ENCODE results near the gene AGMAT. TPM values are rescaled to one million over a fixed set of nuclear protein-coding genes. Genes with fewer than 3 reads are reported as not detected.
A peak's percentile ranks its signal among the peaks of the same experiment; 100 is the strongest.

The AGMAT gene
- total and polyA plus RNA-seq, 2 experiments from 2014 or later: 0.75 to 2.2 TPM

DNA sequence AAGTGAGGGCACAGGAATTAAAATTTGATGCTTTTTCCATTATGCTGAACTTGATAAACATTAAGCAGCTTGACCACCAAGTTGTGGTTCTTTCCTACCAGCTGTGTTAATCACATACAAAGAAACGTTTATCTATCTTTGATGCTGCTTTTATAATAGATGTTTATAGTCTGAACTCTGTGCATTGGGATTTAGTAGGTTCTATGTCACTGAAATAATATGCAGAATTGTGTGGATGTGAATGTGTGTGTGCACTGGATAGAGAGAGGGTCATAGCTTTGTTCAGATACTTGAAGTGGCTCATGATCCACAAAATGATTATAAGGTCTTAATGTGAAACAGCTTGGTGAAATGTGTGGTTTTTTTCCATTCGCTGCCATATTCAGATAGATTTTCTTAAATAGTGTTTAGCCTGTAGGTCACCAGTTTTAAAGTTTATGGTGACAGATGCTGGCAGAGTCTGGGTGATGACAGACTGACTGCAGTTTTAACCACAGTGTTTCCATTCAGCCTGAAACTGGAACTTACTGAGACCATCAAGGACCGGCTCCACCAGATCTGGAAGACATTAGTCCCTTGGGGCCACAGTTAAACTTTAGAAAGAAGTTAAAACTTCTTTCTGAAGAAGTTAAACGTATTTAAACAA lies 42.6 kb upstream of the AGMAT start:
- 9 to 10% methylated on average over 4 of the region's 4 CpGs for WGBS, 2 experiments (ENCODE audit: low coverage in 1 of 2, low lambda C conversion rate in 2 of 2, missing lambda C conversion rate in 2 of 2)
- Histone ChIP-seq H3K27ac (peak overlapping the region; percentile 42; the same call in 1 of the 2 replicates), H3K4me1 (ENCODE audit: insufficient read depth) (peaks cover 13% of the 10 kb centered on the region), H3K79me2 (ENCODE audit: insufficient read depth) (peaks cover 99% of the 10 kb centered on the region), H3K36me3 (ENCODE audit: low read depth) (peaks cover 26% of the 10 kb centered on the region), H4K20me1 (ENCODE audit: insufficient read depth) (no peaks in the 10 kb centered on the region), H2AFZ (no peak overlapping the region), H3K9ac (no peak overlapping the region), H3K4me2 (ENCODE audit: unreplicated experiment) (peak overlapping the region; percentile 12), H3K9me2 (ENCODE audit: insufficient read depth) (no peaks in the 10 kb centered on the region), H3K4me3 (no peak overlapping the region), H3K27me3 (replicated peaks; ENCODE audit: insufficient read depth) (no peaks in the 10 kb centered on the region), H3K9me3 (ENCODE audit: low read depth) (no peaks in the 10 kb centered on the region), H3F3A (ENCODE audit: insufficient read depth) (peaks cover 17% of the 10 kb centered on the region; the same call in 1 of the 2 replicates)
- TF ChIP-seq EZH2phosphoT487 (IDR thresholded peaks at IDR 0.05; ENCODE audit: insufficient read depth, low read depth) (no peak), EZH2 (IDR thresholded peaks at IDR 0.05; ENCODE audit: insufficient read depth, poor library complexity, severe bottlenecking) (no peak)
- in situ Hi-C loops (cut with MboI): no loop called here
- peak; percentile 42 for DNase-seq

DNA sequence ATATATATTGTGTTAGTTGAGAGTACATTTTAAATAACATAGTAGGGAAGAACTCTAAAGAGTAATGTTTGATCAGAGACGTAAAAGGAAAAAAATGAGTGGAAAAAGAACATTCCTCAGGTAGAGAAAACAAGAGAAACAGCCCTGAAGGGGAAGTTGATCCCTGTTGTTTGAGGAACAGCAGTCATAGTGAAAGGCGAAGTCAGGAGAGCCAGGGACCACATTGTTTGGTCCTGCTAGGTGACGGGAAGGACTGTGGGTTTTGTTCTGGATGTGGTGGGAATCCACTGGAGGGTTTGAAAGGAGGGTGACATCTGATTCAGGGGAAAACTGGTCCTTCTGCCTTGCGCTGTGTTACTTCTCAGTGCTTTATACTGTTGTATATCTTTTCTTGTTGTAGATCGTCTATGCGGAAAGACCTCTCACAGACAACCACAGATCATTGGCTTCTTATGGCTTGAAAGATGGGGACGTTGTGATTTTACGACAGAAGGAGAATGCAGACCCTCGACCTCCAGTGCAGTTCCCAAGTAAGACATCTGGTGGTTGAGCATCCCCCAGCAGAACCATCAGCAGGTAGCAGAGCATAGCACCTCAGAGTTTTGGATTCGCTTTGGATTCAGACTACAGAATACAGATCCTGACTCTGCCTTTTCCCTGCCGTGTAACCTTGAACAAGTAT lies 41.6 kb upstream of the AGMAT start:
- peaks cover 23% of the 10 kb centered on the region for H3K36me3 ChIP-seq (ENCODE audit: low read depth)
- TF ChIP-seq EZH2 (IDR thresholded peaks at IDR 0.05; ENCODE audit: insufficient read depth, poor library complexity, severe bottlenecking) (no peak), EZH2phosphoT487 (IDR thresholded peaks at IDR 0.05; ENCODE audit: insufficient read depth, low read depth) (no peak)
- no peaks in the 10 kb centered on the region for H3K9me2 ChIP-seq (ENCODE audit: insufficient read depth)
- no peak for DNase-seq
- H3K9me3 ChIP-seq (ENCODE audit: low read depth): no peaks in the 10 kb centered on the region
- peaks cover 24% of the 10 kb centered on the region for H3K4me1 ChIP-seq (ENCODE audit: insufficient read depth)
- no peaks in the 10 kb centered on the region for H3K27me3 ChIP-seq (replicated peaks; ENCODE audit: insufficient read depth)
- no peak overlapping the region for H3K4me2 ChIP-seq (ENCODE audit: unreplicated experiment)
- peaks cover 99% of the 10 kb centered on the region for H3K79me2 ChIP-seq (ENCODE audit: insufficient read depth)
- no peaks in the 10 kb centered on the region for H4K20me1 ChIP-seq (ENCODE audit: insufficient read depth)
- no peak overlapping the region for H3K4me3 ChIP-seq
- no peak overlapping the region for H3K27ac ChIP-seq
- in situ Hi-C loops (cut with MboI): no loop called here
- H3F3A ChIP-seq (ENCODE audit: insufficient read depth): peaks cover 24% of the 10 kb centered on the region; the same call in 1 of the 2 replicates
- no peak overlapping the region for H2AFZ ChIP-seq
- WGBS, 2 experiments (ENCODE audit: low coverage in 1 of 2, low lambda C conversion rate in 2 of 2, missing lambda C conversion rate in 2 of 2): 83 to 86% methylated on average over 11 of the region's 11 CpGs
- H3K9ac ChIP-seq: no peak overlapping the region

- in situ Hi-C loops (cut with MboI): no loop called here
- H4K20me1 ChIP-seq (ENCODE audit: insufficient read depth): no peaks in the 10 kb centered on the region
- whole genome bisulfite sequencing, 2 experiments (ENCODE audit: low coverage in 1 of 2, low lambda C conversion rate in 2 of 2, missing lambda C conversion rate in 2 of 2): 78% methylated on average over 13 of the region's 13 CpGs
Measured at GRCh38 chr1:15625056-15625917, 40.4 kb upstream of the AGMAT start.

GRCh38 chr1:15624133-15624714 lies 39.4 kb upstream of the AGMAT start:
- 92 to 96% methylated on average over 3 of the region's 3 CpGs for WGBS, 2 experiments (ENCODE audit: low coverage in 1 of 2, low lambda C conversion rate in 2 of 2, missing lambda C conversion rate in 2 of 2)

More at GRCh38 chr1:15625056-15625917, 40.4 kb upstream of the AGMAT start:
- no peaks in the 10 kb centered on the region for H3K9me3 ChIP-seq (ENCODE audit: low read depth)
- peaks cover 34% of the 10 kb centered on the region for H3K4me1 ChIP-seq (ENCODE audit: insufficient read depth)
- no peaks in the 10 kb centered on the region for H3K27me3 ChIP-seq (replicated peaks; ENCODE audit: insufficient read depth)
- H3K4me3 ChIP-seq: no peak overlapping the region
- H2AFZ ChIP-seq: no peak overlapping the region
- H3K4me2 ChIP-seq (ENCODE audit: unreplicated experiment): no peak overlapping the region
- H3K9ac ChIP-seq: no peak overlapping the region
- H3K27ac ChIP-seq: no peak overlapping the region
- H3K9me2 ChIP-seq (ENCODE audit: insufficient read depth): no peaks in the 10 kb centered on the region
- peaks cover 100% of the 10 kb centered on the region for H3K79me2 ChIP-seq (ENCODE audit: insufficient read depth)
- H3K36me3 ChIP-seq (ENCODE audit: low read depth): peaks cover 15% of the 10 kb centered on the region
- no peak for TF ChIP-seq EZH2 (IDR thresholded peaks at IDR 0.05; ENCODE audit: insufficient read depth, poor library complexity, severe bottlenecking)
- no peak for TF ChIP-seq EZH2phosphoT487 (IDR thresholded peaks at IDR 0.05; ENCODE audit: insufficient read depth, low read depth)
- no peak for DNase-seq
- H3F3A ChIP-seq (ENCODE audit: insufficient read depth): peaks cover 36% of the 10 kb centered on the region; the same call in 1 of the 2 replicates

More at GRCh38 chr1:15624133-15624714, 39.4 kb upstream of the AGMAT start:
- Histone ChIP-seq H3K4me2 (ENCODE audit: unreplicated experiment) (no peak overlapping the region), H3K27ac (no peak overlapping the region), H3K4me1 (ENCODE audit: insufficient read depth) (peaks cover 44% of the 10 kb centered on the region), H2AFZ (no peak overlapping the region), H3K27me3 (replicated peaks; ENCODE audit: insufficient read depth) (no peaks in the 10 kb centered on the region), H3K4me3 (no peak overlapping the region), H3K9me3 (ENCODE audit: low read depth) (no peaks in the 10 kb centered on the region), H3K36me3 (ENCODE audit: low read depth) (peaks cover 12% of the 10 kb centered on the region; the same call in 1 of the 2 replicates), H3F3A (ENCODE audit: insufficient read depth) (peaks cover 46% of the 10 kb centered on the region), H3K79me2 (ENCODE audit: insufficient read depth) (peaks cover 100% of the 10 kb centered on the region), H3K9me2 (ENCODE audit: insufficient read depth) (no peaks in the 10 kb centered on the region), H4K20me1 (ENCODE audit: insufficient read depth) (no peaks in the 10 kb centered on the region), H3K9ac (no peak overlapping the region)
- in situ Hi-C loops (cut with MboI): no loop called here
- no peak for TF ChIP-seq EZH2phosphoT487 (IDR thresholded peaks at IDR 0.05; ENCODE audit: insufficient read depth, low read depth)
- TF ChIP-seq EZH2 (IDR thresholded peaks at IDR 0.05; ENCODE audit: insufficient read depth, poor library complexity, severe bottlenecking): no peak
- DNase-seq: no peak
